Measurements from ENCODE around the gene CLIP2. TPM values are rescaled to one million over a fixed set of nuclear protein-coding genes. Genes with fewer than 3 reads are reported as not detected.

Gene CLIP2
- total RNA-seq, 4 donors from 2014 or later, result 5.6 to 20.8 (median 10.2) TPM

DNA sequence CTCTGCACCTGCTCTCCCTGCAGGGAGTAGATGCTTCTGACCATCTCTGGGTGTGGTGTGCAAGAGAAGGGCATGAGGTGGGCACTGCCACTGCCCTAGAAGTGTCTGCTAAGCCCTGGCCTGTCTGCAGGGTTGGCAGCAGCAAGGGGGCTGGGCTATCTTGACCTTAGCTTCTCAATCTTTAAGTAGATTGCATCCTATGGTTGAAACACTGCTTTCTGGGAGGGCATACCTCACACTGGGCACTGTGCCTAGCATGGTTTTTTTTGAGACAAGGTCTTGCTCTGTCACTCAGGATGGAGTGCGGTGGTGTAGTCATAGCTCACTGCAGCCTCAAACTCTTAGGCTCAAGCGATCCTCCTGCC lies 54.9 kb downstream of the CLIP2 start:
- 85 to 92% methylated on average over 2 of the region's 2 CpGs for WGBS, 2 donors
- Histone ChIP-seq H3K27ac (no peak overlapping the region), H3K4me3 (no peak overlapping the region), H3K9me3 (no peaks in the 10 kb centered on the region), H3K4me1 (no peaks in the 10 kb centered on the region), H3K36me3 (peaks cover 0 to 49% (median 0%) of the 10 kb centered on the region in 3 donors), H3K27me3 (no peaks in the 10 kb centered on the region)
- no peak for DNase-seq
- no peak for TF ChIP-seq POLR2A (IDR thresholded peaks at IDR 0.05)
- TF ChIP-seq, protein P1, sequence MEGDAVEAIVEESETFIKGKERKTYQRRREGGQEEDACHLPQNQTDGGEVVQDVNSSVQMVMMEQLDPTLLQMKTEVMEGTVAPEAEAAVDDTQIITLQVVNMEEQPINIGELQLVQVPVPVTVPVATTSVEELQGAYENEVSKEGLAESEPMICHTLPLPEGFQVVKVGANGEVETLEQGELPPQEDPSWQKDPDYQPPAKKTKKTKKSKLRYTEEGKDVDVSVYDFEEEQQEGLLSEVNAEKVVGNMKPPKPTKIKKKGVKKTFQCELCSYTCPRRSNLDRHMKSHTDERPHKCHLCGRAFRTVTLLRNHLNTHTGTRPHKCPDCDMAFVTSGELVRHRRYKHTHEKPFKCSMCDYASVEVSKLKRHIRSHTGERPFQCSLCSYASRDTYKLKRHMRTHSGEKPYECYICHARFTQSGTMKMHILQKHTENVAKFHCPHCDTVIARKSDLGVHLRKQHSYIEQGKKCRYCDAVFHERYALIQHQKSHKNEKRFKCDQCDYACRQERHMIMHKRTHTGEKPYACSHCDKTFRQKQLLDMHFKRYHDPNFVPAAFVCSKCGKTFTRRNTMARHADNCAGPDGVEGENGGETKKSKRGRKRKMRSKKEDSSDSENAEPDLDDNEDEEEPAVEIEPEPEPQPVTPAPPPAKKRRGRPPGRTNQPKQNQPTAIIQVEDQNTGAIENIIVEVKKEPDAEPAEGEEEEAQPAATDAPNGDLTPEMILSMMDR (IDR thresholded peaks at IDR 0.05), result no peak
- intact Hi-C loops (cut with DNase I), result no loop called here

DNA sequence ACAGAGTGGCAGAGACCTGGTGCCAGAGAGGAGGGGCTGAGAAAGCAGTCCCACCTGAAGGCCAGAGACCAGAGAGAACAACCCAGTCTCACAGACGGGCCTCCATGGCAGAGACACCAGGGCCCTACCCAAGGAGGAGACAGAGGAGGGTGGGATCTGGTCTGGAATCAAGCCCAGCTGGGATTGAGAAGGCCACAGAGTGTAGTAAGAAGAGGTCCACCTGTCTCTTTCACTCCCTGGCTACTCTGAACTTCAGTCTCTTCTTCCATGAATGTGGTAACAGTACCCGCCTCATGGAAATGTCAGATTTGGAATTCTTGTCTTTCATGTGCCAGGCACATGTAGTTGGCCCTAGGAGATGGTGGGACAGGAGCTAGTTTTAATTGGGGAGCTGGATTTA lies 55.6 kb downstream of the CLIP2 start:
- TF ChIP-seq, protein P1 (IDR thresholded peaks at IDR 0.05), result no peak
- TF ChIP-seq POLR2A (IDR thresholded peaks at IDR 0.05), result no peak
- intact Hi-C loops (cut with DNase I), result no loop called here
- Histone ChIP-seq H3K36me3 (peaks cover 0 to 42% (median 0%) of the 10 kb centered on the region in 3 donors), H3K27ac (no peak overlapping the region), H3K27me3 (no peaks in the 10 kb centered on the region), H3K4me1 (no peaks in the 10 kb centered on the region), H3K4me3 (no peak overlapping the region), H3K9me3 (no peaks in the 10 kb centered on the region)
- no peak for DNase-seq
- WGBS, 2 donors, result 92 to 100% methylated on average over 2 of the region's 2 CpGs

DNA sequence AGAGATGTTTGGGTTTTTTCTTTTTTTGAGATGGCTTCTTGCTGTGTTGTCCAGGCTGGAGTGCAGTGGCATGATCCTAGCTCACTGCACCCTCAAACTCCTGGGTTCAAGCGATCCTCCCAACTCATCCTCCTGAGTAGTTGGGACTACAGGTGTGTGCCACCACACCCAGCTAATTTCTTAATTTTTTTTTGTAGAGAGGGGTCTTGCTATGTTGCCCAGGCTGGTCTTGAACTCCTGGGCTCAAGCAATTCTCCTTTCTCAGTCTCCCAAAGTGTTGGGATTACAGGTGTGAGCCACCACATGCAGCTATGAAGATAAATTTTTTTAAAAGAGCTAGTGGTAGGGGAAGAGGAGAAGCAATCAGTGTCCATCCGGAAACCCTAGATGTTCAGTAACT lies 56.8 kb downstream of the CLIP2 start:
- TF ChIP-seq, protein P1 (IDR thresholded peaks at IDR 0.05), result no peak
- Histone ChIP-seq H3K4me3 (no peak overlapping the region), H3K4me1 (no peaks in the 10 kb centered on the region), H3K9me3 (no peaks in the 10 kb centered on the region), H3K27me3 (no peaks in the 10 kb centered on the region), H3K36me3 (peaks cover 0 to 32% (median 0%) of the 10 kb centered on the region in 3 donors), H3K27ac (no peak overlapping the region)
- intact Hi-C loops (cut with DNase I), result no loop called here
- DNase-seq, result no peak
- 83 to 93% methylated on average over 1 to 2 of the region's 2 CpGs for WGBS, 2 donors

DNA sequence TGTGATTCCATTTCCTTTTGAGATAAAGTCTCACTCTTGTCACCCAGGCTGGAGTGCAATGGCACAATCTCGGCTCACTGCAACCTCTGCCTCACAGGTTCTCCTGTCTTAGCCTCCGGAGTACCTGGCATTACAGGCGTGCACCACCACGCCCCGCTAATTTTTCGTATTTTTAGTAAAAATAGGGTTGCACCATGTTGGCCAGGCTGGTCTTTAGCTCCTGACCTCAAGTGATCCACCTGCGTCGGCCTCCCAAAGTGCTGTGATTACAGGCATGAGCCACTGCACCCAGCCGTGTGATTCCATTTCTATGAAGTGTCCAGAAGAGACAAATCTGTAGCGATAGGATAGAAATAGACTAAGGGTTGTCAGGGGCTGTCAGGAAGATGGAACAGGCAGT lies 60.4 kb downstream of the CLIP2 start:
- TF ChIP-seq, protein P1 (IDR thresholded peaks at IDR 0.05), result no peak
- TF ChIP-seq POLR2A (IDR thresholded peaks at IDR 0.05), result no peak
- Histone ChIP-seq H3K27ac (no peak overlapping the region), H3K27me3 (no peaks in the 10 kb centered on the region), H3K36me3 (peaks cover 0 to 19% (median 0%) of the 10 kb centered on the region in 3 donors), H3K4me3 (no peak overlapping the region), H3K9me3 (no peaks in the 10 kb centered on the region), H3K4me1 (no peaks in the 10 kb centered on the region)
- WGBS, 2 donors, result 94 to 97% methylated on average over 9 to 10 of the region's 10 CpGs
- intact Hi-C loops (cut with DNase I), result no loop called here
- no peak for DNase-seq

DNA sequence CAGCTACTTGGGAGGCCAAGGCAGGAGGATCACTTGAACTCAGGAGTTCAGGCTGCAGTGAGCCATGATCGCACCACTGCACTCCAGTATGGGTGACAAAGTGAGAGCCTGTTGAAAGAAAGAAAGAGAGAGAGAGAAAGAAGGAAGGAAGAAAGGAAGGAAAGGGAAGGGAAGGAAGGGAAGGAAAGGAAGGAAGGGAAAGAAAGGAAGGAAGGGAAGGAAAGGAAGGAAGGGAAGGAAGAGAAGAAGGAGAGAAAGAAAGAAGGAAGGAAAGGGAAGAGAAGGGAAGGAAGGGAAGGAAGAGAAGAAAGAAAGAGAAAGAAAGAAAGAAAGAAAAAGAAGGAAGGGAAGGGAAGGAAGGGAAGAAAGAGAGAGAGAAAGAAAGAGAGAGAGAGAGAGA lies 61.5 kb downstream of the CLIP2 start:
- peaks cover 0 to 1% (median 0%) of the 10 kb centered on the region in 3 donors for H3K9me3 ChIP-seq
- 100% methylated on average over 1 of the region's 1 CpG for WGBS, 2 donors
- no peak overlapping the region for H3K4me3 ChIP-seq
- intact Hi-C loops (cut with DNase I), result no loop called here
- no peaks in the 10 kb centered on the region for H3K27me3 ChIP-seq
- DNase-seq, result no peak
- no peak overlapping the region for H3K27ac ChIP-seq
- H3K4me1 ChIP-seq, result no peaks in the 10 kb centered on the region
- H3K36me3 ChIP-seq, result peaks cover 0 to 23% (median 0%) of the 10 kb centered on the region in 3 donors
- TF ChIP-seq POLR2A (IDR thresholded peaks at IDR 0.05), result no peak
- TF ChIP-seq, protein P1 (IDR thresholded peaks at IDR 0.05), result no peak

Measured in esophagus squamous epithelium (tissue), 5 donors.